Ramos (cell line): ENCODE results near the gene FAM222A.

Experiments
- in situ Hi-C: fragments of 300-500 bp; cut with MboI; formaldehyde crosslinking; loops from one replicate; pipeline ENCODE4 v1.14.3; 2022; ENCODE audit warnings: low sequenced_read_pairs; ENCODE audit not compliant: unreplicated experiment

The FAM222A gene

GRCh38 chr12:109735825-109736551 lies 22.4 kb downstream of the FAM222A start:
- in situ Hi-C loops = no loop called here

DNA sequence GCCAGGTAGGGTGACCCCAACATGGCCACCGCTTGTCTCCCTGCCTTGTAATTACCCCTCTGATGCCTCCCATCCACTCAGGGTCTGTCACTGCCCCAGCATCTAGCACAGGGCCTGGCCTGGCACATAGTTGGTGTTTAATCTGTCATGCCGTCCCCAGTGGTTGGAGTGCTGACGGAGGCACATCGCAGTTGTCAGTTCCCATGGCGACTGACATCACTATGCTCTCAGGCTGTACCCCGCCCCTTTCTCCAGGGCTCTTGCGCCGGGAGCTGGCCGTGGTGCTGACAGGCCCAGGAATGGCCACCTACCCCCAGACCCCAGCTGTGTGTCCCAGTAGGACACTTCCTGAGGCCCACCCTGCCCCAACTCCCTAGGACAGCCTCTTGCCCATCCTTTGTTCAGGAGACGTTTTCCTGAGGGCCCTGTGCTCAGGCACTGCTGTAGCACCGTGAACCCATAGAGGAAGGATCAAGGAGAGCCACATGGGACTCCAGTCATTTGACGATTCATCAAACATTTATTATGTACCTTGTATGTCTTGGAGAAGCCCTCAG lies 23.0 kb downstream of the FAM222A start:
- in situ Hi-C loops = no loop called here

DNA sequence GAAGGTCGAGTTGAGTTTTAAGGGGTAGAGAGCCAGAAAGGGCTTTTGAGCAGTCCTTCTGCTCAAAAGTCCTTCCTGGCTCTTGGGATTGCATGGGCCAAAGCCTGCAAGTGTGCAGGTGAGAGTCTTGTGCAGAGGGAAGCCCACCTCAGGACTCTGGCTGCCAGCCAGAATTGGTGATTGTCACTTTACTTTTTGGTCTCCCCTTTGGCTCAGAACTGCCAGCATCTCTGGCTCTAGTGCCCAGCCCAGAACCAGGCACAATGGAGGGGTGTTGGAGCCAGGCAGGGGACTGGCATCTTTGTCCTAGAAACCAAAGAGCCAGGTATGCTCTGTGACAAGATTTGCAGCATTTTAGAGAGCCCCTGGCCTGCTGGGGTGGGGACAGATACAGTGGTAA lies 23.5 kb downstream of the FAM222A start:
- in situ Hi-C loops = no loop called here

DNA sequence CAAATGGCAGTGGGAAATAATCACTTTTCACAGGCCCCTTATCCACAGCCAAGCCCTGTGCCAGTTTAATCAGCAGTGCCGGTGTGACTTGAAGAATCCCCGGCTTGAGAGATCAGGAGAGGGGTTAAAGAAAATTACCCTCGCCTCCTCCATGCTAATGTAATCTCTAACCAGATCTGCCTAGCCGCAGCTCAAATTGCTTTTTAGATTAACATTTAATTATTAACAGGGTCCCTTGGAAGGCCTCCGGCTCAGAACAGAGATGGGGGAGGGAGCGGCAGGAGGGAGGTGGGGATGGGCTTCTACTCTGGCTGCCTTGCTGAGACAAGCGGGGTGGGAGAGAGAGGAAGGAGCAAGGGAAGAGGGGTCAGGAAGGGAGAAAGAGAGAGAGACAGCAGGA lies 24.0 kb downstream of the FAM222A start:
- in situ Hi-C loops = no loop called here

DNA sequence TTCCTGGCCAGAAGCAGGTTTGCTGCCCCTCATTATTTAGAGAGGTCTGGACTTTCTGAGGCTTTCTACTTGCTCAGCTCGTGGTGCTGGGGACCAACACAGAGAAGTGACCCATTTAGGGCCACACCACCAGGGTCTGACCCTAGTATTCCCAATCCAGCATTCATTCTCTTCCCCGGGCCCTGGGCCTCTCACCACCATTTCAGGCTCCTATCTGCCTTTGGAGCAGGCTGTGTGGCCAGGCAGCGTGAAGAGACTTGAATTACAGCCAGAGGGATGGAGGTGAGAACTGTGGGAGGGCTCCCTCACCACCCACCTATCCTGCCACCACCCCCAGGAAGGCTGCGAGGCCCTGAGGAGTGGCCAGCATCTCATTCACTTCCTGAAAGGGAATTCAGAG lies 24.6 kb downstream of the FAM222A start:
- in situ Hi-C loops = no loop called here

DNA sequence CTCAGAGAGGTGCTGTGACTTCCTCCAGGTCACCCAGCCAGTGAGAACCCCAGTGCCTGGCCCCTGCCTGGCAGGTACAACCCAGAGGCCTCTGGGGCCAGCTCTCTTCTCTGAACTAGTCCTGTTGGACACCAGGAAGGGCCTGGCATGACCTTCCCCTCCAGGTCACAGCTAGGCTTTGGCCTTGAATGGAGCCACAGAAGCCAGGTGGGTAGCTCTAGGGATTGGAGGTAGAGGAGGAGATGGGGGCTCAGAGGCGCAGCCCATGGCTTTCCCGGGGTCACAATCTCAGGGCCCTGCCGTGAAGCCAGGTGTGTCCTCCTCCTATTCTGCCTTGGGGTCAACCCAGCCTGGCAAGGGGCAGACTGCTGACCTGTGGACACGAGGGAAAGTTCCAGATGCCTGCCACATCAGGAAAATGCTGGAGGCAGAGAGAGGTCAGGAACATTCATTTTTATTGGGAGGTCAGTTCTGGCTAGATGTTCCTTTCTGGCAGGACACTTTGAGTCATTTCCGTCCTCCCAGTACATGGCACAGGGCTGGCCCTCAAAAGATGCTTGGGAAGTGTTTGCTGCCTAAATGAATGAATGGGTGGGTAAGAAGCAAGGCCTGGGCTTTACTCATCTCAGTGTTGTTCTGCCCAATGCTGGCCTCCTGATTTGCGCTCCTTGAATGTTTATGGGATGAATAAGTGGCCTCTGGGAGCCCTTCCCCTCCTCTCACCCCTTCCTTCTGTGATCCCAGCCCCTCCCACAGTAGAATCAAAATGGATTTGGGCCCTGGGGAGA lies 25.4 kb downstream of the FAM222A start:
- in situ Hi-C loops = no loop called here

DNA sequence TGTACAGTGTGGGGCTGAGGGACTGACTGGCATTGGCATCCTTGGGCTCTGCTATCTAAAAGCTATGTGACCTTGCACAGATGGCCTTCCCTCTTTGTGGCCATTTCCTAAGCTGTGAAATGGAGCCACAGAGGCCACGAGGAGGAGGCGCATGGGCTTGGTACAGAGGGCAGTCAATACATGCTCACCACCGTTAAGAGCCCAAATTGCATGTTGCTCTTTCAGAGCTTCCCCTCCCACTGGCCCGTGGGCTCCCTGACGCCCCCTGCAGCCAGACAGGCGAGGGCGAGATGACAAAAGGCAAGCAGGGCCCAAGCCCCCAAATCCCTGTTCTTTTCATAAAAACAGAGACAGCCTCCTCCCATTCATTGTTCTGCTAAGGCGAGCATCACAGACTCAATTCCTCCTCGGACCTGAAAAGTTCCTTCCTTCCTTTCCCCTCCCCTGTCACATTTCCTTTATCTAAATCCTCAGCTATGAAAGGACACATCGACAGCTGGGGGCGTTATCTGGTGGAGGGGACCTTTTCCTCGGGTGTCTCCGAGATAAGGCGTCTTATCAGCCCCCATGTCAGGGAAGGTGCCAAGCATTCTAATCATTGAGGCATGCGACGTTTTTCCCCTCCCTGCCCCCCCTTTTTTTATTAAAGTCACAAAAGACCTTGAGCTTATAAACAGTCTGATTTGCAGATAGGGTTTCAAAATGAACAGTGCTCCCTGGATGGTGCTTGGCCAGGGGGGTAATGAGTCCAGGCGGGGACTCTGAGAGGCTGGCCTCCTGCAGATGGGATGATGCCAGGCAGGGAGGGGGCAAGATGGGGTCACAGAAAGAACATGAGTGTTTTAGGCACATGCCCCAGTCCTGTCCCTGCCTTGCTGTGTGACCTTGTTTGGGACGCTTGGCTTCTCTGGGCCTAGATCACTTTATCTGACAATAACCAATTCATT lies 26.4 kb downstream of the FAM222A start:
- in situ Hi-C loops = no loop called here

DNA sequence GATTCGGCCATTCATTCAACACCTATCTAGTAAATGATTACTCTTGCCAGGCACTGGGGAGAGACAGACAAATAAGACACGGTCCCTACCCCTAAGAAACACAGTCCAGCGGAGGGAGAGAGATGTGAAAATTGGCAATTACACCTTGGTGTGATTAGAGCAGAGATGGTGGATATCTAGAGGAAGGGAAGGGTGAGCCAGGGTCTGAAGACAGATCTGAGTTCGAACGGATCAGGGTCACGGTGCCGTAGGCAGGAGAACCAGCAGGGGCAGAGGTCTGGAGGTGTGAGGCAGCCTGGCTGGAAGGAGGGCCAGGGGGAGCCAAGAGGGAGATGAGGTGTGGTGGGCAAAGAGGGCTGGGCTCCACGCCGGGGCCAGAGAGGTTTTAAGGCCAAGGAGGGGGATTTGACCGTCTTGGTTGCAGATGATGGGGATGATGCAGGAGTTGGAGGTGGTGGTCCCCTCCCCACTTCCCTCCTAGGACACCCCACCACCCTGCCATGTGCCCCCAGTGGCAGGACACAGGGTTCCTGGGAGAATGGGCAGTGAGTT lies 27.1 kb downstream of the FAM222A start:
- in situ Hi-C loops = no loop called here

DNA sequence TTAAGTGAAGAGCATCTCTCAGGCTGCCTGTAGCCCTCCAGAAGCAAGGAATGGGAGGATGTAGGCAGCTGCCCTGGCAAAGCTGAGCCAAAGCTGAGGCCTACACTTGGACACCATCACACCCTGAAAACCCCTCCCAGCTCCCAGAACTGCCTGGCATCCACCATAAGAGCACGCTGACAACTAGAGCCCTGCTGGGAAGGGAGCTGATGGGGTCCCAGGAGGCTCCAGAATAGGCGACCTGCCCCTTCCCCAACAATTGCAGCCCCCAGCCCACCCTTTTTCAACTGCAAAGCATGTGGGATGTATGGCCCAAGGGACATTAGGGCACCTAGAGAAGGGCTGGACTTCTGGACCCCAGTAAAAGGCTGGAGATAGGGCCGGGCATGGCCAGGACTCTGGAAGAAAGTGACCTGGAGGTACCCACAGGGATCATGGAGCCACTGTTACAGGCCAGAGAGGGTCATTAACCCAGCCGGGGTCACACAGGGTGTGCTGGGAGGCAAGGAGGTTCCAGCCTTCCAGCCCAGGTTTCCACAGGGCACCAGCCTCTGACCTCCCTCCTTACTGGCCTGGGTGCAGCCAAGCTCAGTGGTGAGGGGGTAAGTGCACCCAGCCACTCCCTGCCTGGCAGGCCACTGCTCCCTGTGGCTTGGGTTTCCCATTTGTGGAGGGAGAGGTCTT lies 27.8 kb downstream of the FAM222A start:
- in situ Hi-C loops = no loop called here

- in situ Hi-C loops = no loop called here
Measured at GRCh38 chr12:109741970-109742703, 28.5 kb downstream of the FAM222A start.

DNA sequence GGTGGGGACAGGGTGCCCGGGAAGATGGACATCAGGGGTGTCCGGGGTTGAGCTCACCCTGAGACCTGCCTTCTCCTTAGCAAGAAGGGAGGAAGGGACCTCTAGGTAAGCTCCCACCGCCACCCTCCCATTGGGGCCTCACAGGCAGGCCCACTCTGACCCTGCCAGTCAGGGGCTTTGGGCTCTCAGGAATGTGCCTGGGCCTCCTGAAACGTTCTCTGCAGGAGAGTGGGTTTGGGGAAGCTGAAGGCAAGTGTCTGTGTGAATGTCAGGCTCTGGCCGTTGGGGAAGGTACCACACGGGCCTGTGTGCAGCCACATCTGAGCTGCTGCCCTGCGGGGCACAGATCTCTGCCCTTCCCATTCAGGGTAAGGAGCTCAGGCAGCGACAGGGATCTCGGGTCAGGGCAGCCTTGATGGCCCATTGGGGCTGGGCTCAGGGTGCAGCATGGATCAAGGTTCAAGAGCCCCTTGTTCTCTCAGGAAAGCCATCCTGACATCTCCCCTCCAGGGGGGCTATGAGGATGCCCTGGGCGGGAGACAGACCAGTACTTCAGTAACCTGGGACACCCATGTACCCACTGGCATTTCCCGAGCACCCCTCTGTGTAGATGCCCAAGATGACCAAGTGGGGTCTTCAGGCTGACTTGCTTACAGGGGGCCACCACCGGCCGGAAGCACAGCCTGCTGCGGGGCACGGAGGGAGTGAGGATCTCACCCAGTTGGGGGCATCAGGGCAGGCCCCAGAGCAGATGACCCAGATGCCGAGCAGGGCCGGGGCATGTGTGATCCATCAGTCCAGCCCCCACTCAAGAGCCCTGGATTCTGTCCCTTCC lies 29.7 kb downstream of the FAM222A start:
- in situ Hi-C loops = no loop called here

DNA sequence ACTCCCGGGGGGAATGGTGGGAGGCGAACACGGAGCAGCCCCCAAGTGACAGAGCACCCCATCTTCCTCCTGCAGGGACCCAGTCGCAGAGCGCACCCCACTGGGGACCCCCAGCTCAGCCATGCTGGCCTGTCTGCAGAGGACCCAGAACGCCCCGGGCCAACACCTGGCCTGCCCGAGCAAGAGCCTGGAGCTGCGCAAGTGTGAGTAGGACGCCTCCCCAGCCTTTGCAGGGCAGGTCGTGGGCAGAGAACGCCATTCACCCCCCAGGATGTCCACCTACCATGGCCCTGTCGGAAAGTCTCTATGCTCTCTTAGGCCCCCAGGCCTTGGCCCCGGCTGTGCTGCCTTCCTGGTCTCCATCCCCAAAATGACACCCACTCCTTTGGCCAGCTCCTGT lies 30.4 kb downstream of the FAM222A start:
- in situ Hi-C loops = no loop called here

DNA sequence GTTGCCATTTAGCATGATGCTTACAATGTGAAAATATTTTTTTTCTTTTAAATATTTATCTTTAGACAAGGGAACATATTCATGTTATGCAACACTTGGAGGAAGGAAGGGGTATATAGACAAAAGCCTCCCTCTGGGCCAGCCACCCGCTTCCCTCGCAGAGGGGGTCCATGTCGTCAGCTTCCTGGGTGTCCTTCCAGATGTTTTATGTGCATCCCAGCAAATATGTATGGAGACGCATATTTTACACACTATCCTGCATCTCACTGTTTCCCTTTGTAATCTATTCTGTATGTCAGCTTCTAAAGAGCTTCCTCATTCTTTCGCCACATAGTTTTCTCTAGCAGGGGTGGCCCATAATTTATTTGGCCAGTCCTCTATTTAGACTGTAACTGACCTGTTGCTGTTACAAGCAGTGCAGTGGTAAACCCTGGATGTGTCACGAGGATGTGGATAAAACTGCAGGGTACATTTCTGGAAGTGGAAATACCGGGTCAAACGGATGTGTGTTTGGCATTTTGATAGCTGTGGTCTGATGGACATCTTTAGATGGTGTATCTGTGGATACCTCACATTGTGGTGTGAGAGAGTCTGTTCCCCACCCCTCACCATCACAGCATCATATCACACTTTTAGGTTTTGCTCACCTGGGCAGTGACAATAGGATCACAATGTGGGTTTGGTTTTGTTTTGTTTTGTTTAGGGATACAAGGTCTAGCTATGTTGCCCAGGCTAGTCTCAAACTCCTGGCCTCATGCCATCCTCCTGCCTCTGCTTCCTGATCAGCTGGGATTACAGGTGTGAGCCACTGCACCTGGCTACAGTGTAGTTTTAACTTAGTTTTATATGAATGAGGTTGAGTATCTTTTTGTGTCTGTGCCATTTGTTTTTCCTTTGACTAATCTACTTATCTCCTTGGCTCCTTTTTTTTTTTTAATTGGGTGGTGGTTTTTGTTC lies 31.6 kb downstream of the FAM222A start:
- in situ Hi-C loops = no loop called here

- in situ Hi-C loops = no loop called here
Measured at GRCh38 chr12:109752117-109753053, 38.8 kb downstream of the FAM222A start.

- in situ Hi-C loops = no loop called here
Measured at GRCh38 chr12:109753054-109753401, 39.4 kb downstream of the FAM222A start.

DNA sequence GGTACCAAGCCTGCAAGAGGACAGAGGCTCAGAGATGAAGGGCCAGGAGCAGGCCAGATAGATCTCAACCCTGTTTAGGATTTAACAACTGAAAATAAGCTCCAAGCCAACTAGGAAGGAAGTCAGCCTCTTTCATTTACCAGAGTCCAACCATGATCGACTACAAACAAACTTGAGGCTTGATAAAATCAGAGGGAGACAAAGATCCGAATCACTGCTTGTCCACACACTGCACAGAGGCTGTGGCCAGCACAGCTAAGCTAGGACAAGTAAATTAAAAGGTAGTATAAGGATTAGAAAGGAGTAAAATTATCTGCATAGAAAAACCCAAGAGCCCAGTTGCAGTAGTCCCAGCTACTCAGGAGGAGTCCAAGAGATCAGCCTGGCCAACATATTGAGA lies 40.3 kb downstream of the FAM222A start:
- in situ Hi-C loops = no loop called here
